IPS DF 19.7 (cell line): Measurements from ENCODE around the gene CPNE9.

ENCODE experiments used
- DNase-seq: peaks from one replicate; pipeline ENCODE4 v3.0.0-alpha.2; 2013; ENCODE audit warnings: low read depth, low spot score

The CPNE9 gene, protein sequence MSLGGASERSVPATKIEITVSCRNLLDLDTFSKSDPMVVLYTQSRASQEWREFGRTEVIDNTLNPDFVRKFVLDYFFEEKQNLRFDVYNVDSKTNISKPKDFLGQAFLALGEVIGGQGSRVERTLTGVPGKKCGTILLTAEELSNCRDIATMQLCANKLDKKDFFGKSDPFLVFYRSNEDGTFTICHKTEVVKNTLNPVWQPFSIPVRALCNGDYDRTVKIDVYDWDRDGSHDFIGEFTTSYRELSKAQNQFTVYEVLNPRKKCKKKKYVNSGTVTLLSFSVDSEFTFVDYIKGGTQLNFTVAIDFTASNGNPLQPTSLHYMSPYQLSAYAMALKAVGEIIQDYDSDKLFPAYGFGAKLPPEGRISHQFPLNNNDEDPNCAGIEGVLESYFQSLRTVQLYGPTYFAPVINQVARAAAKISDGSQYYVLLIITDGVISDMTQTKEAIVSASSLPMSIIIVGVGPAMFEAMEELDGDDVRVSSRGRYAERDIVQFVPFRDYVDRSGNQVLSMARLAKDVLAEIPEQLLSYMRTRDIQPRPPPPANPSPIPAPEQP

DNA sequence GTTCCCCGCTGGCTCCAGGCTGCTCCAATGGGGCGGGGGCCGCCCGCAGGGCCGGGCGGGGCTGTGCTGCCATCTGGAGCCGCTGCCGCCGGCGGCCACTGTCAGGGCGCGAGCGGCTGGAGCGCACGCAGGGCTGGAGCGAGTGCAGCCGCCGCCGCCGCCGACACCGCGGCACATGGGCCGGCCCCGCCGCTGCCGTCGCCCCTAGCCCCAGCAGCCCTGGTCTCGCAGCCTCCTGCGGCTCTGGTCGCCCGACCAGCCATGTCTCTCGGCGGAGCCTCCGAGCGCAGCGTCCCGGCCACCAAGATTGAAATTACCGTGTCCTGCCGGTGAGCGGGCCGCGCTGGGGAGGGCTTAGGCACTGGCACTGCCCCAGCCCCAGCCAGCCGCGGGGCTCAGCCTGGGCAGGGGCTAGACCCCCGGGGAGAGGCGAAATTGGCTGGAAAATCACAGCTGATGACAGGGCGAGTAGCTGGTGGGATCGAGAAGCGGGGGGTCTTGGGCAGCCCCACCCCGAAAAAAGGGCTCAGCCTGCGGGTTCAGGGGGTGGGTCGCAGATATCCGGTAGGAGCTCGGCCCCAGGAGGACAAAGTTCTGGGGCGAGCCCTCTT lies at the start of gene CPNE9:
Gene CPNE9, plus strand, starts transcription at position 98 of the 611 bp plus-strand sequence. Its CDS starts 164 bp downstream, at position 262.
- no peak for DNase-seq

DNA sequence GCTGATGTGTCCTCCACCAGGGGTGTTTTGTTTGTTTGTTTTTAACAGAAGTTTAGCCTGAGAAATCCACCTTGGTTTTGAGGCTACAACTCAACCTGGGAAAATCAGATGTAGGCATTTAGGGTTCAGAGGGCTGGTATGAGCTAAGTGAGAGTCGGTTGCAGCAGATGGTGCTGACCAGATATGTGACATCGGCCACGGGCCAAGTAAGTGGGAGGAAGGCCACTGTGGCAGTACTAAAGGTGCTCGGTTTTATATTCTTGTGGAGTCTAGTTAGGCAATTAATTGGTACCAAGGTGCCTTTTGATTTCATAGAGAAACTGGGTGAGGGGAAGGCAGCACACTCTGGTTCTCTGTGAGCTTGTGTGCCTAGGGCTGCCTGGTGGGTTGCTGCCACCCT lies 43.8 kb upstream of the CPNE9 start:
- no peak for DNase-seq

DNA sequence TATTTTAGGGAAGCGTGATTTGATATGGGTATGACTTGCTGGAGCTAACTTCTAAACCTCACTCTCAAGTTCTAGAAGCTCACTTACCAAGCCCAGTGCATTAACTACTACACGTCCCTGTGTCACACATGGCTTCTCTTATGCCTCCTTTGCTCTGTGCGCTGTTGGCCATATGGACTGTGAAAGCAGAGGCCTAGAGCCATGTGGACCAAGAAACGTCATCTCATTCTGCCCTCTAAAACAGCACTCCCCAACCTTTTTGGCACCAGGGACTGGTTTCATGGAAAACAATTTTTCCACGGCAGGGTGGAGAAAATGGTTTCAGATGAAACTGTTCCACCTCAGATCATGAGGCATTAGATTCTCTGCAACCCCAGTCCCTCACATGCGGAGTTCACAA lies 42.7 kb upstream of the CPNE9 start:
- no peak for DNase-seq

DNA sequence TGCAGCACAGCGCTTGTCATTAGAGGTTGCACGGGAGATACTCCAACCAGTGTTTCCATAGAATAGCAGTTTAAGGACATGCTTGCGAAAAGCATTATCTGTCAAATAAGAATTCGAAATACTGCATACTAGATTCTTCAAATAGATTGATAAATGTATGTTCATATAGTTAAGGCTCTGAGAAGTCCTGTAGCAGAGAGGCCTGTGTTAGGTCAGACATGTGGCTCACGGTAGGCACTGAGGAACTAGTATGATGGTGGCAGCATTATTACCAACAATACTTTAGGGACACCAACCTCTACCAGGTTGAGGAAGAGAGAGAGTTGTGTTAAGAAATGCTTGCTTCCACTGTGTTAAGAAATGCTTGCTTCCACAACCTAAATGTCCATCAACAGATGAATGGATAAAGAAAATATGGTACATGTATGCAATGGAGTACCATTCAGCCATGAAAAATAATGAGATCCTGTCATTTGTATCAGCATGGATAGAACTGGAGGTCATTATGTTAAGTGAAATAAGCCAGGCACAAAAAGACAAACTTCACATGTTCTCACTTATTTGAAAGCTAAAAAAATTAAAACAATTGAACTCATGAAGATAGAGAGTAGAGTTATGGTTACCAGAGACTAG lies 39.4 kb upstream of the CPNE9 start:
- DNase-seq, result no peak

DNA sequence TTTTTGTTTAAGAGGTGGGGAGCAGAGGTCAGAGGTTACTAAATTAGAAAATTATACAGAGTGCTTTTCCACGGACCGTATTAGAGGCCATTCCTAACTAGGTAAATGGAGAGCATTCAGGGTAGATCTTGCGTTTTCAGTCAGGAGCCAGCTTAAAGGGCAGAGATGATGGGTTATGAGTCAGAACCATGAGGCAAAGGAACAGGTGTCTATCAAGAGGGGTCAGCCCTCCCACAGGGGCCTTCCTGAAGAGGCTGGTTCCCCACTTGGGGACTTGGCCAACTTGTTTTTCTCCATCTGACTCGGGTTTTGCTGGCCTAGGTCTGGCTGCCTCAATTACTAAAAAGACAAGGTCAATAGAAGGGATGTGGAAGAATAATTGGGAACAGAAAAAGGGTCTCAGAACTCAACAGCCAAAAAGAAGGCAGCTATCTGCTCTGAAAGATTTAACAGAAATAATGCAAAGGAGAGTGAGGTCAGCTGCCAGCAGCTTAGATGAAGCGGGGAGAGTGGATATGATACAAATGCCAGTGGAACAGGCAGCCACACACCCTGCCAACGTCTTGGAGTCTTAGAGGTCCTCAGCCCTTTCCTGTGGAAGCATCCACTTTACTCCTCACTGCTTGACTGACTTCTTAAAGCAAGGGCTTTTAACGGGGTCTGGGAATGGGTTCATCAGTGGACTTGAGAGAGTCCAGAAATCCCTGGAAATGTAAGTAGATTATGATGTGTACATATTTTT lies 36.8 kb upstream of the CPNE9 start:
- DNase-seq, result no peak

DNA sequence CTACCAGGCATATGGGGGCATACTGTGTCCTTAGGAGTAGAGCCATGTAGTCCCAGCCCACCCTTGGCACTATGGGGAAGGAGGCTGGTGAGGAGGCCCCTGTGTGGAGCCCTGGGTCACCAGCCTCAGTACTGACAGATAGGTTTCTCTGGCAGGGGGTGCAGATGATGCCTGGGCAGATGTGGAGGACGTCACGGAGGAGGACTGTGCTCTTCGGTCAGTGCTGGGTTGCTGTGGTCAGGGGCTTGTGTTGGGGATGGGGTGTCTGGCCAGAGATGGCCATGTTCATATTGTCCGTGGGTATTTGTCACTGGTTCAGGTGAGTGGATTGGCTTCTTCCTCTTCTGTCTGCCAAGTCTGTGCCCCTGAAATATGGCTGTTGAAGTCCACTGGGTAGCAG lies 34.4 kb upstream of the CPNE9 start:
- no peak for DNase-seq

DNA sequence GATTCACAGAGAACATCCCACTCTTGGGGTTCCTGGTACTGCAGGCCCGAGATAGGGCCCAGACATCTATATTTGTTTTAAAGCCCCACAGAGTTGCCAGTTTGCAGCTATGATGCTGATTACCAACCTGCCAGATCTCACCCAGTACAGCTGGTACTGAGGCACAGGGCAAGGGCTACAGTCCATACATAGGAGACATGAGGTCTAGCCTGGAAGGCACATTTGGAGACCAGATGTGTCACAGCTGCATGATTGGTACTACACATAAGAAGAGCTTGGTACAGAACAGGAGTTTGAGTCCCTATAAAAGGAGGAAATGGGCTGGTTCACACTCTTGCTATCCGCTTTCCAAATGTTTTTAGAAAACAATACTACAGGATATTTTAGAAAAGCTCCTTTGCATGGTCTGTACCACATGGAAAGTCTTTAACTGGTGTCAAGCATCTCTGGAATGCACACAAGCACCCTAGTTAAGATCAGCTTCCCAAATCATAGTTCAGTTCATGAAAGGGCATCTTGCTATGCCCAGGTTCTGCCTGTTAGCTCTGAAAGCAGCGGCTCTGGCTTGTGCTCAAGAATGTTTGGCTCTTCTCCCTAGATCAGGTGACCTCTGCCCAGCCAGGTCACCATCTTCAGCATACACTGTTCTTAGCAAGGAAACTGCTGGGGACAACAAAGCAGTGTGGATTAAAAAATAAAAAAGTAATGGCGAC lies 33.8 kb upstream of the CPNE9 start:
- no peak for DNase-seq

DNA sequence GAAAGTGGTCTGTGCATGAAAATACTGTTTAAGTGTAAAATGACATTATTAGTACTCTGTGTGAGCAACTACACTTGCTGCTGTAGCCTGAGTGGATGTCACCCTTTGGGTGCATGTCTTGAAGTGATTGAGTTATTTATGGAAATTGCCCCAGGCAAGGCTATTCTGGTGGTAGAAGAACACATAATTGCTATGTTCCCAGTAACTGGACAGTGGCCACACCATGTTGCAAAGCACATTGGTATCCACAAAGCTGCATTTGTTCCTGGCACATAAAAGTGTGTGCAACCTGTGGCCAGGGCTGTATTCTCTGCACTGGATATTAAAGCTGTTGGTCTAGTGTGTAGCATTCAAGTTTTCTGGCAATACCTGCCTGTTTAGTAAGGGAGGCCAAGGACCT lies 30.6 kb upstream of the CPNE9 start:
- no peak for DNase-seq

DNA sequence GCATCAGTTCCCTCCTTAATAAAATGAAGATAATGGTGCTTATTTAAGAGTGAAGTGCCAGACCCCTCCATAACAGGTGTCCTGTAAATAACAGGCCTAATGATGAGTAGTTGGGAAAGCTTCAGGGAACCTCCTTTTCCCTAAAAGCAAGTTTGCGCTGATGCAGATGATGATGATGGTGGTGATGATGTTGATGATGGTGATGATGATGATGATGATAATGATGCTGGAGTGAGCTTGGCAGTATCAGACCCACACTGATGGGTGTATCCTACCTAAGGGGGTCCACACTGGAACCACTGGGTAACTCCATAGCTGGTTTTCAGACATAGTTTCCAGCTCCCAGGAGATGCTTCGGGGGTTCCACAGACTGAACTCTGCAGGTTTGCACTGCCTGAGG lies 29.9 kb upstream of the CPNE9 start:
- no peak for DNase-seq

DNA sequence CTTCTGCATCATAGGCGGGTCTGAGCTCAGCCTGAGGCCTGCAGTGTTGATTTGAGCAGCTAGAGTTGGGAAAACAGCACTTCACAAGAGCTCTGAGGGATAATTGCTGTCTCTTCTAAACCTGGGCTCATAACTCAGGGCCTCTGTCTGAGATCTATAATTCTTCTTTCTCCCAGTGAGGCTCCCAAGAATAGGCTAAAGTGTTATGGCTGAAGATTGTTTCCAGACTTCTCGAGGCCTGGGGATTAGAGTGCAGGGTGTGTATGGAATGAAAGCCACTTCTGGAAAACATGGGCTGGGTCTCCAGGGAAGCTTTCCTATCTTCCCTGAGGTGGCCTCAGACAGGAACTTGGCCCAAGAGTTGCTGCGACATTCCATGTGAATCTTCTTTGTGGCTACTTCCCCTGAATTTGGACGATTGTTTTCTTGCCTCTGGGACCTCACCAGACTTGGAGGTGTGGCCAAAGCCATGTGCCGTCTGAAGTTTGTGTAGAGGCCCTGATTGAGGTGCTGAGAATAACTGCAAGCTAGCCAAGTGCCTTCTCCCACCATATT lies 27.8 kb upstream of the CPNE9 start:
- no peak for DNase-seq

DNA sequence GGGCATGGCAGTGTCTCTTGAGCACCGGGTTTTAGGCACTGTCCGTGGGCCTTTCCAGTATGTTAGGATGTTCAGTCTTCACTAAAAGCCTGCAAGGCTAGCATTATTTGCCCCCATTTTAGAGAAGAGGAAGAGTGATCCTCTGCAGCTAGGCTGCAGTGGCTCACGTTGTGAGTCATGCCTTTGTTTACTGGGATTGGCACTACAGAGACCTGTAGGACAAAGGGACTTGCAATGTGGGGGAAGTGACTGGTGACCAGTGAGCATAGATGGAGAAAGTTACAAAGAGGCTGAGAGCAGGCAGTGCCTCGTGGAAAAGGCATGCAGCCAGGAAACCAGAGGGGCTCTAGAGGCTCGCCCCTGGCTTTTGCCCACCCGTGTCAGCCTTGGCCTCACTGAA lies 26.8 kb upstream of the CPNE9 start:
- DNase-seq, result no peak

DNA sequence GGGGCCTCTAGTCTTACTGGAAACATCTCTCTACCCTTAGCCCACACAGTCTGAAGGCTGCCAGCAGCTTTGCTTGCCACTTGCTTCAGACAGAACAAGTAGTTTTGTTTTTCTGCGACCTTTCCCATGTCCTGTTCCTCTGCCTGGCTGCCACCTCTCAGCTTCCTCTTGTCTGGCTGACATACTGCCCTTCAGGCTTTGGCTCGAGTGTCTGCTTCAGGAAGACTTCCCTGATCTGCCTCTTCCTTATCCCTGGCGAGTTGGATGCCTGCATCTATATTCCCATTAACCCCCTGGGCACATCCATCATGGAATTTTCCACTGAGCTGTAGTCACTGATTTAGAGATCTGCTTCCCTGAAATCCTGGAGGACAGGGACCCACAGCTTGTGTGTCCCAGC lies 25.1 kb upstream of the CPNE9 start:
- no peak for DNase-seq

DNA sequence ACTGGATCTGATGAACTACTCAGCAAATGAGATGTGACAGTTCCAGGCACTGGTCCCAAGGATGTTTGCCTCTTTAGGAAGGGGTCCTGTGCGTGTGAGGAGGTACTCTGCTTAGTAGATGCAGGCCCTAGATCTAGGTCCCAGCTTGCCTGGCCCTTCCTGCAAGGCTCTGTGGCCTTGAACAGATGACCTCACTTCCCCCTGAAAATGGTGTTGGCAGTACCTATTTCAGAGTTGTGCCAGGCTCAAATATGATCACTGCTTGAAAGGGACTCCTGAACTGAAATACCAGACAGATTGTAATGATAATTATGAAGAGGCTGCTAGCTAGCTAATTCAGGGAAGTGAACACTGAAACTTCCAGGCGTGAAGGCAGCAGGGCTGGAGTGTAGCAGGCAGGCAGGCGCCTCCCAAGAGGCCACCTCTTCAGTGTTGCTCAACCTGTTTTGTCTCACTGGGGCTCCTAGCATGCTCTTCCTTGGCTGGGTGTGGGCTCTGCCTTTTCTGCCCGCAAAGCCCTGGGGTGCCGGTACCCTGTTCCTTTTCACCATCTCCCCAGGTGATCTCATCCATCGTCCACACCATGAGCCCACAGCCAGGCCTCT lies 24.1 kb upstream of the CPNE9 start:
- no peak for DNase-seq

DNA sequence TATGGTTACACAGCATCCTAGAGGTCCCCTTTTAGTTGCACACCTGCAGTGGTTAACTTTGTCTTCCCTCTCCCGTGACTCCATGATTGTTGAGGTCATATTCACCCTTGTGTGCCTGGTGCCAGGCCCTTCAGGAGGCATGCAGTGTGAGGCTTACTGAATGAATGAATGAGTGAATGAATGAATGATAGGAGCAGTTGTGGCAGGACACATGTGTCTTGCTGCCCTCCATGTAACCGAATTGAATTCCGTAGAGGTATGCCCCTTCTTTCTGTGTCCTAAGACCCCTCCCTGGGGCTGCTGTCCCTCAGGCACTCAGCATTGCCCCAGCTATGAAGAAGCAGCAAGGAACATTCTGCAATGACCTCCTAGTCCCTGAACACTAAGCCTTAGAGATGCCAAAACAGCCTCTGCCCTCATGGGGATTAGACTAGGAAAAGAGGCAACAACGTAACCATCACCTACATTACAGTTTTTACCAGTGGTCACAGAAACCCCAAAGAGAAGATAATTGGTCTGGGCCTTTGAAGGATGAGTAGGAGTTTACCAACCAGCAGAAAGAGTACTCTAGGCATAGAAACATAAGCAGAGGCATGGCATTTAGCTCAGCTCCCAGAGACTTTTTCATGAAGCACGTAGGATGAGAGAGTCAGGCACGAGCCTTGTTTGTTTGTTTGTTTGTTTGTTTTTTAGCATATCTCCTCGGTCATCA lies 22.5 kb upstream of the CPNE9 start:
- no peak for DNase-seq

DNA sequence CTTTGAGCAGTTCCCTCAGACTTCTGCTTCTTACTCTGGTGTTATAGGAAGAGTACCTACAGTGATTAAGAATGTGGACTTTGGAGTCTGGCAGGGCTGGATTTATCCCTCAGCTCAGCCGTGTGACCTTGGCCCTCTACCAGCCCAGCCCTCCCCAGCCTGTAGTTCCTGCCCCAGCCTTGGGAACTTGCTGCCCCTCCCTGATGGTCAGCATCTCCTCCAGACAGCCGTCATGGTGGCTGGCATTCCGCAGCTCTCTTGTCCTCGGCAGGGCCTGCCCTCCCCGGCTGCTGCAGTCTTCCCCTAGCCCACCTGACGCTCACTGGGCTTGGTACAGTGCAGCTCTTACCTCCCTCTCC lies 21.9 kb upstream of the CPNE9 start:
- no peak for DNase-seq

DNA sequence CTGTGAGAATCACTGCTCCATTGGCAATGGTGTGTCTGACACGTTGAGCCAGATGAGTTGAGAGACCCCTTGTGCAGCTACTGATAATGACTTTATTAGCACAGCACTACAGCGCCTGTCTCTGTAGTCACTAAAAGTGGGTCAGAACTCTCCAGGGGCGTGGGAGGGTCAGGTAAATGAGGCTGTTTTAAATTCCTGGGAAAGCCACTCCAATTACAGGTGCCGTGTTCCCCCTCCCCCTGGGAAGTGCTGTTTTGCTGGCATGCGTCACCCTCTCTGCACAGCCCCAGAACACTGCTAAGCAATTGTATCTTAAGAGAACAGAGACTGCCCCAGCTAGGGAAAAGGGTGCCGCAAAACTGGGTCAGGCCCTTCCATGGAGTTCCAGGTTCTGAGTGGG lies 21.5 kb upstream of the CPNE9 start:
- DNase-seq, result no peak

DNA sequence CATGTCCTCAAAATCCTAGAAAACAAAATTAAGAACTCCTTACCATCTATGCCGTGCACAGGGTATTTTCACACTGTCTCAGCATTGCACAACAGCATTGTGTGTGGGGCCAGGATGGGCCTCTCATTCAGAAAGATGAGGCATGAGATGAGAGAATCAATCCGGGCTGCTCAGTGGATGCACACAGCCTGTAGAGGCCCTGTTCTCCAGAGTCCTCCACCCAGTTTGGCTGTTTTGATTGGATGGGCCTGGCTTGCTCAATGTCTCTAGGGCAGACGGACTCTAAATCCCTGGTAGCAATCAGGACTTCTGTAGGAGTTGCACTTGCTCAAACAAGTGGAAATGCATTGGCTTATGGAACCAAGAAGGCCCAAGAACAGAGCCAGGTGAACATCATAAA lies 20.2 kb upstream of the CPNE9 start:
- no peak for DNase-seq

DNA sequence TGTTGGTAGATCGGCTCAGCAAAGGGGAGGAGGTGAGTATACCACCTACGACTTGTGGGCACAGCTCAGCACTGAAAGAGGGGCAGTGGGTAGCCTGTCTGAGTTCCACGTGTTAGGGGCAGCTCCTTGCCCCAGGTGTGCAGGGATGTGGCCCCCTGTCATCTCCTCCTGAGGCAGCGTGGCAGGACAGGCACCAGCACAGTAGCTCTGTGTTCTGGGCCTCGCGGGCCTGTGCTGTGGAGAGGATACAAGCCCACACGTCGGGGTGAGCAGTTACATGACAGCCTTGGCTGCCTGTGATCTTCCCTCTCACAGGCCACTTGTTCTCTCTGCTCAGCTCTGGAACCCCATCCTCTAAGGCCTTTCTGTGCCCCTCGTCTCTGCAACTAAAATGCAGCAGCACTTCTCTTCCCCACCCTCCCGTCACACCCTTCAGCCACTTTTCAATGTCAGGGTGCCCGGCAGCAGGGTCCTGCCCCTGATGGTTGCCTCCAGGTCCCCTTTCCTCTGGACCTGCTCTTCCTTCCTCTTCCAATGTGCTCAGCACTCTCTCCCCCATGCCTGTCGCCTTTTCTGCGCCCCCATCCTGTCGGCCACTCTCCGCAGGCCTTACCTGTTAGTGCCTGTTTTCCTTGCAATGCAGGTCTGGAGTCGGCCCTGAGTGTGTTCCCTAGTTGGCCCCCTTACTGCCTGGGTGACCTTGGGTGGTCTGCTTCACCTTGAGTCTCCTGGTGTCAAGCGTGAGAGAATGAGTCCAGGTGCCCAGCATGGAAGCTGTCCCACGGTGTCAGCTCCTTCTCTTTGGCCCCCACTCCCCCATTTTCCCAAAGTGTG lies 18.2 kb upstream of the CPNE9 start:
- no peak for DNase-seq

DNA sequence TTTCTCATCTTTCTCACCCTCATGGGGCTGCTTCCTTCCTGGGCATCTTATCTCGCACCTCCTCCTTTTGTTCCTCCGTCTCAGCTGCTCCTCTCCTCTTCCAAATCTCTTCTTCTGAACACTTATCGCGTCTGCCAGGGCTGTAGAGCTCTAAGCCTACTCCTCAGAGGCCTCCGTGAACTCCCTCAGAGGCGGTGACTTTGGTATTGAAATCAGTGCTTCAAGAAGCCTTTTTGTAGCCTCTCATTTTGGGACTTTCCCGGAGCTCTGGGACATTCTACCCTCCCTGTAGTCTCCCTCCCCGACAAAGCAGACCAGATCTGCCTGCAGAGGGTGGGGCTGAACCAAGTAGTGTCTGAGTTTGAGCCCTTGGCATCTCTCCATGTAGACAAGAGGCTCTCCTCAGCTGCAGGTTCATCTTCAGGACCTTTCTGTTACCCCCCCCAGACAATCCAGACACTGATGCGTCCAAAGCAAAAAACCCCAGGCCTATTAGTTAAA lies 17.5 kb upstream of the CPNE9 start:
- no peak for DNase-seq
